Thoracic aorta (tissue), 2 donors: ENCODE data around the gene DLG5. TPM values are rescaled to one million over a fixed set of nuclear protein-coding genes. Genes with fewer than 3 reads are reported as not detected.

Source experiments
- ATAC-seq: fragments of 150-250 bp; one replicate; pipeline ENCODE4 v1.8.0; 2017; ENCODE audit warnings: low read depth; ENCODE audit not compliant: insufficient number of reproducible peaks, low FRiP score
- DNase-seq: peaks from one replicate; pipeline ENCODE4 v3.0.0-alpha.2; 2020; ENCODE audit warnings: low spot score
- H3K27ac ChIP-seq, 2 donors: fragments of 200-600 bp; sonication (generic); 1 replicate in 1 of 2; 2 replicates in 1 of 2; pipeline ENCODE4 v1.5.1; 2016; ENCODE audit warnings: mild to moderate bottlenecking in 2 of 2, moderate library complexity in 2 of 2
- H3K27me3 ChIP-seq: fragments of 200-600 bp; sonication (generic); replicated peaks from 2 replicates; pipeline ENCODE4 v1.6.0; 2016; ENCODE audit warnings: mild to moderate bottlenecking; ENCODE audit not compliant: insufficient read depth
- H3K36me3 ChIP-seq: fragments of 200-600 bp; sonication (generic); one replicate; pipeline ENCODE4 v1.5.1; 2016
- H3K4me1 ChIP-seq, 2 donors: fragments of 200-600 bp; sonication (generic); 1 replicate in 1 of 2; 2 replicates in 1 of 2; pipeline versions ENCODE4 v1.5.1 to v1.6.0; 2016; ENCODE audit warnings: low read depth in 2 of 2, mild to moderate bottlenecking in 1 of 2; ENCODE audit not compliant: control insufficient read depth in 1 of 2
- H3K4me3 ChIP-seq: fragments of 200-600 bp; sonication (generic); 2 replicates; pipeline ENCODE4 v1.5.1; 2016; ENCODE audit warnings: mild to moderate bottlenecking
- H3K9me3 ChIP-seq: fragments of 200-600 bp; sonication (generic); 2 replicates; pipeline ENCODE4 v1.5.1; 2016
- total RNA-seq, 2 donors: library from RNA; depleted of rRNA; stranded (reverse); fragments of >200 nt; gene quantifications; one replicate each; pipeline versions ENCODE4 v1.1.0 to v1.2.3, GENCODE V29; 2016
- TF ChIP-seq, protein P1 (sequence below): fragments of 200-600 bp; sonication (generic); IDR thresholded peaks from one replicate; pipeline ENCODE4 v1.5.1; 2019; ENCODE audit warnings: antibody characterized with exemption

DLG5 gene
- total RNA-seq, 2 donors from 2014 or later: 36.4 to 79.6 TPM

DNA sequence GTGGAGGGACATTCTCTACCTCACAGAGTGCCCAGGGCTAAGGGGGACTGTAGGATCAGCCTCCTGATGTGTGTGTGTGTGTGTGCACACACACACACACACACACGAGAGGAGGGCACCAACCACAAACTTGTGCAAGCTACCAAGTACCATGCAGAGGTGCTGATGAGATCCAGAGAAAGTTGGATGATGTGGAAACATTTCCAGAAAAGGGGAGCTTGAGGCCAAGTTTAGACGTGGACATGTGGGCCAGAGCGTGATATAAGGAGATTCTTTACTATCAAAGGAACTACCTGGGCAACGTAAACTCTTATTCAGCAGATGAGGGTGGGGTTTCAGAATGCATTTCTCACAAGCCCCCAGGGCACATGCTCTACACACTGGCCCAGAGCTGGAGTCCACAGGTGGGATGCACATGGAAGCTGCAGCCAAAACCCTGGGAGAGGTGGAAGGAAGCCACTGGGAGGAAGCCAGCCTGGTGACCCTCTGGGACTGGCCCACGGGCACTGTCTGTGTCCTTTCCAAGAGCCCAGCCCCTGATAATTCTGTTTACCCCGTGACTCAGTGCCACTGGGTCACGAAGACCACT, 53.5 kb downstream of the DLG5 start:
- H3K9me3 ChIP-seq: no peaks in the 10 kb centered on the region
- no peak overlapping the region for H3K4me3 ChIP-seq
- no peak for ATAC-seq
- H3K36me3 ChIP-seq: no peaks in the 10 kb centered on the region
- H3K27ac ChIP-seq: no peak overlapping the region
- no peaks in the 10 kb centered on the region for H3K27me3 ChIP-seq
- TF ChIP-seq, protein P1, sequence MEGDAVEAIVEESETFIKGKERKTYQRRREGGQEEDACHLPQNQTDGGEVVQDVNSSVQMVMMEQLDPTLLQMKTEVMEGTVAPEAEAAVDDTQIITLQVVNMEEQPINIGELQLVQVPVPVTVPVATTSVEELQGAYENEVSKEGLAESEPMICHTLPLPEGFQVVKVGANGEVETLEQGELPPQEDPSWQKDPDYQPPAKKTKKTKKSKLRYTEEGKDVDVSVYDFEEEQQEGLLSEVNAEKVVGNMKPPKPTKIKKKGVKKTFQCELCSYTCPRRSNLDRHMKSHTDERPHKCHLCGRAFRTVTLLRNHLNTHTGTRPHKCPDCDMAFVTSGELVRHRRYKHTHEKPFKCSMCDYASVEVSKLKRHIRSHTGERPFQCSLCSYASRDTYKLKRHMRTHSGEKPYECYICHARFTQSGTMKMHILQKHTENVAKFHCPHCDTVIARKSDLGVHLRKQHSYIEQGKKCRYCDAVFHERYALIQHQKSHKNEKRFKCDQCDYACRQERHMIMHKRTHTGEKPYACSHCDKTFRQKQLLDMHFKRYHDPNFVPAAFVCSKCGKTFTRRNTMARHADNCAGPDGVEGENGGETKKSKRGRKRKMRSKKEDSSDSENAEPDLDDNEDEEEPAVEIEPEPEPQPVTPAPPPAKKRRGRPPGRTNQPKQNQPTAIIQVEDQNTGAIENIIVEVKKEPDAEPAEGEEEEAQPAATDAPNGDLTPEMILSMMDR: no peak
- peaks cover 5 to 33% of the 10 kb centered on the region in 2 donors for H3K4me1 ChIP-seq
- DNase-seq: no peak

DNA sequence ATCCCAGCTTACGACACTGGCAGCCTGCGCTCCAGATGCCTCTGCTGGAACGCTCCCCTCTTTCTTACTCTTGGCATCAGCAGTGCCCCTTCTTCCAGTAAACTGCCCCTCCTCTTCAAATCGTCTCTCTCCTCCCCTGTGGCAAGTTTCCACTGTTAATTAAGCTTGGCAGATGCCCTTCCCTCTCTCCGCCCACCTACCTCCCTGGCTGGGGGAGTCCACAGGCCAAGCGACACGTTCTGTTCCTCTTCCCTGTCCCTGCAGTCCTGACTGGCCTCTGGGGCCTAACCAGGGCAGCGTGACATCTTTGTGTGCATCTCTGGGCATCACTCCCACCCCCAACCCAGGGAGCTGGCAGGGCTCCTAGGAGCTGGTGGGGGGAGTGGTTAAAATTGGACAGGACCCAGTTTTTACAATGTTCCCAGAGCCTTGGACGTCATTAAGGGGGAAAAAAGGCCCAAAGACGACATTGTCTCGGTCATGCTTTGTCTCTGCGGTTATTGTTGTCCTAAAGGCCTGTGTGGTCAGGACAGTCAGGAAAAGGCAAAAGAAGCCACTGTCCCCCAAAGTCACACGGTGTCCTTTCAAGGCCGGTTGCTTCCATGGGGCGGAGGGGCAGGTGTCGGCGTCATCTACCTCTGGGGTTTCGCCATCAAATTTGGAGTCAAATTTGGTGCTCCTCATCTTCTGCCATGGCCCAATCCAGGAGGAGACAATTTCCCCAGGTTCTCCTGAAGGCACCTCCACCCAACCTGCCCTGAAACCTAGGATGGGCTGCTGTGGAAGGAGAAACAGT, 54.2 kb downstream of the DLG5 start:
- ATAC-seq: no peak
- no peak overlapping the region for H3K4me3 ChIP-seq
- no peaks in the 10 kb centered on the region for H3K27me3 ChIP-seq
- H3K9me3 ChIP-seq: no peaks in the 10 kb centered on the region
- TF ChIP-seq, protein P1: no peak
- no peak for DNase-seq
- peaks cover 2% of the 10 kb centered on the region for H3K36me3 ChIP-seq
- H3K27ac ChIP-seq: no peak overlapping the region
- H3K4me1 ChIP-seq: peaks cover 0 to 26% of the 10 kb centered on the region in 2 donors

DNA sequence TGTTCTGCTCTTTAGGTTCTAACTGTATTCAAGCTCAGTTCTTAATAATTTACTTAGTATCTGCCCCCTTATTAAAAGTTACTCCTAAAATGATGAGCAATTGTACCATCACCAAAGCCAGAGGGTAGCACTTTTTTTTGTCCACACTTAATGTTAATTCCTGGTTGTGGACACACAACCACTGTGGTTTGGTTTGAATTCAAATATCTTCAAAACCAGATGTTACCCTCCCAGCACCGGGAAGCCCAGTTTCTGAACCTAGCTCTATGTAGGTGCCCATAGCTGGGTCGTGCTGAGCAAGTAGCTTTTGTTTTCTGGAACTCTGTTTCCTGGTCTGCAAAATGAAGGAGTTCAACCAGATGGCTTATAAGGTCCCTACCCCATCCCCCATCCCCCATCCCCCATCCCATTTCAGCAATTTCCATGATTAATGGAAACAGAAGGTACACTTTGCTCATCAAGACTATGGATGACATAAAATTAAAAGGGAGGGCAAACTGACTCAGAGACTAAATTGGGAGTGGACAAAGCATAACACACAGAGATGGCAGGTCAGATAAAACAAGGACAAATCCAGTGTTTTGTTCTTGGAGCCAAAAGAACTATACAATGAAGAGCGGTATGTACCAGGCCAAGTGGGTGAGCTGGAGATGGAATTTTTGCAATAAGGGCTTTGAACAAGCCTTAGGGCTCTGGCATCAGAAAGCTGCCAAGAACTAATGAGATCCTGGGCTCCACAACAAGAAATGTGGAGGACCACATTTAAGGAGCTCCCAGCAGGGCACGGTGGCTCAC, 56.7 kb downstream of the DLG5 start:
- ATAC-seq (no peak), DNase-seq (no peak)
- Histone ChIP-seq H3K4me3 (no peak overlapping the region), H3K4me1 (peaks cover 0 to 25% of the 10 kb centered on the region in 2 donors), H3K27me3 (no peaks in the 10 kb centered on the region), H3K9me3 (no peaks in the 10 kb centered on the region), H3K27ac (no peak overlapping the region), H3K36me3 (peaks cover 15% of the 10 kb centered on the region)
- TF ChIP-seq, protein P1: no peak

DNA sequence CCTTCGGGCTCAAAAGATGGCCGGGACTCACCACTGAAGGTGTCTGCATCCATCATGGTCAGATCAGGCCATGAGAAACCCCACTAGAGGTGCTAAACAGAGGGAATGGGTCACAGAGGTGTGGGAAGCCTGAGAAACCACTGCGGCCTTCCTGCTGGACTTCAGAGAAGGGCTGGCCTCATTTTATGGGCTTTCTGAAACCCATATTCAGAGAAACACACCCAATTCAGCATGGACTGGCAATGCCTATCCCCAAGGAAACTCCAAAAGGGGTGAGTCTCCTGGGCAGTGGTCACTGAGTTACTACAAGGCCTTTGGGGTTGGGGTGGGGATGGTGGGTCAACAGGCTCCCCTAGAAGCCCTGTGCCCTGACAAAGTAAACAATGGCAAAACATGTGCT, 58.0 kb downstream of the DLG5 start:
- ATAC-seq: no peak
- Histone ChIP-seq H3K9me3 (no peaks in the 10 kb centered on the region), H3K4me1 (peaks cover 0 to 16% of the 10 kb centered on the region in 2 donors), H3K4me3 (no peak overlapping the region), H3K27me3 (no peaks in the 10 kb centered on the region), H3K27ac (no peak overlapping the region), H3K36me3 (peaks cover 15% of the 10 kb centered on the region)
- TF ChIP-seq, protein P1: no peak
- no peak for DNase-seq
